ENCODE data around the gene HSD17B7.

DNA sequence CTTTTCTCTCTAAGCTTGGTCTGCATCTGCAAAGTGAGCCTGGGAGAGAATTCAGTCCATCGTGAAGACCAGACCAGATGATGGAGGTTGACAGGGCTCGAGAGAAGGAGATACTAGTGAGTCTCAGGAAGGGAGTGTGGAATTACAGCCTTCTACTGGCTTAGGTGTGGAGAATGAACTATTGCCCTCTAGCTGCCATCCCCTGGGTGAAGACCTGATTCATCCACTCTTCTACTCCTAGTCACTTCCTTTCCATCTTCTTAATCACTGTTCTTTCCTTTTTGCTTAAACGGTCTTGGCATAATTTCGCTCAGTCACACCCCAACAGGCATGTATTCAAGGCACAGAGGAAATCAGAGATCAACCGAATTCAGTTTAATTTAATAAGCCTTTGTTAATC is 34.0 kb upstream of the HSD17B7 start:
- TF ChIP-seq, protein P1, sequence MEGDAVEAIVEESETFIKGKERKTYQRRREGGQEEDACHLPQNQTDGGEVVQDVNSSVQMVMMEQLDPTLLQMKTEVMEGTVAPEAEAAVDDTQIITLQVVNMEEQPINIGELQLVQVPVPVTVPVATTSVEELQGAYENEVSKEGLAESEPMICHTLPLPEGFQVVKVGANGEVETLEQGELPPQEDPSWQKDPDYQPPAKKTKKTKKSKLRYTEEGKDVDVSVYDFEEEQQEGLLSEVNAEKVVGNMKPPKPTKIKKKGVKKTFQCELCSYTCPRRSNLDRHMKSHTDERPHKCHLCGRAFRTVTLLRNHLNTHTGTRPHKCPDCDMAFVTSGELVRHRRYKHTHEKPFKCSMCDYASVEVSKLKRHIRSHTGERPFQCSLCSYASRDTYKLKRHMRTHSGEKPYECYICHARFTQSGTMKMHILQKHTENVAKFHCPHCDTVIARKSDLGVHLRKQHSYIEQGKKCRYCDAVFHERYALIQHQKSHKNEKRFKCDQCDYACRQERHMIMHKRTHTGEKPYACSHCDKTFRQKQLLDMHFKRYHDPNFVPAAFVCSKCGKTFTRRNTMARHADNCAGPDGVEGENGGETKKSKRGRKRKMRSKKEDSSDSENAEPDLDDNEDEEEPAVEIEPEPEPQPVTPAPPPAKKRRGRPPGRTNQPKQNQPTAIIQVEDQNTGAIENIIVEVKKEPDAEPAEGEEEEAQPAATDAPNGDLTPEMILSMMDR (IDR thresholded peaks at IDR 0.05): no peak
- no peak for TF ChIP-seq POLR2A (IDR thresholded peaks at IDR 0.05)
